Epithelial cell of proximal tubule (primary cell): ENCODE measurements around the gene GGACT. TPM values are rescaled to one million over a fixed set of nuclear protein-coding genes. Genes with fewer than 3 reads are reported as not detected.

ENCODE experiments used
- DNase-seq: peaks from one replicate; pipeline ENCODE4 v3.0.0-alpha.2; 2011; ENCODE audit warnings: low read depth
- H3K4me3 ChIP-seq: 2 replicates; pipeline ENCODE4 v1.5.1; 2011; ENCODE audit warnings: low read depth, mild to moderate bottlenecking, low read length
- total RNA-seq: library from RNA; depleted of rRNA; stranded (reverse); fragments of >200 nt; gene quantifications from 2 replicates; pipeline ENCODE4 v1.2.3, GENCODE V29; 2015
- TF ChIP-seq, protein P1 (sequence below): conservative IDR thresholded peaks from 2 replicates; pipeline ENCODE4 v1.5.1; 2012; ENCODE audit warnings: low read depth, mild to moderate bottlenecking, low read length

Gene GGACT
- total RNA-seq, 1 donor from 2014 or later: 5.2 TPM

DNA sequence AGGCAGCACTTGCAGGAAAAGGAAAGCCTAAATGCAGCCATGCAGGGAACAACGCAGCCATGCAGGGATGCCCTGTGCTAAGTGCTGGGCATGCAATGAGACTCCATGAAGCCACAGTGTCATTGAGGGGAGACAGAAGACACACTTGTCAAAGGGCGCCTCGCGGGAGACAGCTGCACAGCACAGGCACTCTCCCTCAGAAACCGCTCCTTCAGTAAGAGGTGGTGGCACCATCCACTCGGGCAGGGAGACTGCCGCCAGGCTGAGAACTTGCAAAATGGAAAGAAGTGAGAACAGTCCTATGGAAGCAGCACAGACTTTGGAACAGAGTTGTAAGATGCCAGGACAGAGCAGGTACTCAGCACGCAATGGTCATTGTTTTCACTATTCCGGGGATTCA lies 51.1 kb downstream of the GGACT start:
- no peak for DNase-seq
- H3K4me3 ChIP-seq: no peak overlapping the region
- TF ChIP-seq, protein P1, sequence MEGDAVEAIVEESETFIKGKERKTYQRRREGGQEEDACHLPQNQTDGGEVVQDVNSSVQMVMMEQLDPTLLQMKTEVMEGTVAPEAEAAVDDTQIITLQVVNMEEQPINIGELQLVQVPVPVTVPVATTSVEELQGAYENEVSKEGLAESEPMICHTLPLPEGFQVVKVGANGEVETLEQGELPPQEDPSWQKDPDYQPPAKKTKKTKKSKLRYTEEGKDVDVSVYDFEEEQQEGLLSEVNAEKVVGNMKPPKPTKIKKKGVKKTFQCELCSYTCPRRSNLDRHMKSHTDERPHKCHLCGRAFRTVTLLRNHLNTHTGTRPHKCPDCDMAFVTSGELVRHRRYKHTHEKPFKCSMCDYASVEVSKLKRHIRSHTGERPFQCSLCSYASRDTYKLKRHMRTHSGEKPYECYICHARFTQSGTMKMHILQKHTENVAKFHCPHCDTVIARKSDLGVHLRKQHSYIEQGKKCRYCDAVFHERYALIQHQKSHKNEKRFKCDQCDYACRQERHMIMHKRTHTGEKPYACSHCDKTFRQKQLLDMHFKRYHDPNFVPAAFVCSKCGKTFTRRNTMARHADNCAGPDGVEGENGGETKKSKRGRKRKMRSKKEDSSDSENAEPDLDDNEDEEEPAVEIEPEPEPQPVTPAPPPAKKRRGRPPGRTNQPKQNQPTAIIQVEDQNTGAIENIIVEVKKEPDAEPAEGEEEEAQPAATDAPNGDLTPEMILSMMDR: no peak

DNA sequence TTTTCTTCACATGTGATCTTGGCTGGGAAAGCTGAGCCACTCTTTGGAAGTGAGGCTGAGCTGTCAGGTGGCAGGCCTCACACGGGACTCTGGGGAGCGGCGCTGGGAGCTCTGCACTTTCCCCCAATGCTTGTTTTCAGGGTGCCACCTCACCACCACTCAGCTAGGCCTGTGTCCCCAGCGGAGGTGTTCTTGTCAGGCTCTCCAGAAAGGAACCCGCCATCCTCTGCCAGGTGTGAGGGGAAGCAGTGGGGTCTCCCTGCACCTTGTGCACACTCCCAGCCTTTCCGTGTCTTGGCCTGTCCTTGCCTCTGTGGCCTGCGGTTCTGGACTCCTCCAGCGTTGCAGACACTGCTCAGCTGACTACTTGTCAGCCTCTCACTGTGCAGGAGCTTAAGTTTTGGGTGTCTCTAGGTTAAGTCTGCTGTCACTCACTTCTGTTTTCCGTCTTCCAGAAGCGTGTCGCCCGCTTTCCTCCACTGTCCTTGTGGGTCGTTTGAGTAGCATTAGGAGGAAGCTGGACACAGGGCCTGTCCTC lies 51.9 kb downstream of the GGACT start:
- TF ChIP-seq, protein P1: no peak
- no peak for DNase-seq
- H3K4me3 ChIP-seq: no peak overlapping the region

DNA sequence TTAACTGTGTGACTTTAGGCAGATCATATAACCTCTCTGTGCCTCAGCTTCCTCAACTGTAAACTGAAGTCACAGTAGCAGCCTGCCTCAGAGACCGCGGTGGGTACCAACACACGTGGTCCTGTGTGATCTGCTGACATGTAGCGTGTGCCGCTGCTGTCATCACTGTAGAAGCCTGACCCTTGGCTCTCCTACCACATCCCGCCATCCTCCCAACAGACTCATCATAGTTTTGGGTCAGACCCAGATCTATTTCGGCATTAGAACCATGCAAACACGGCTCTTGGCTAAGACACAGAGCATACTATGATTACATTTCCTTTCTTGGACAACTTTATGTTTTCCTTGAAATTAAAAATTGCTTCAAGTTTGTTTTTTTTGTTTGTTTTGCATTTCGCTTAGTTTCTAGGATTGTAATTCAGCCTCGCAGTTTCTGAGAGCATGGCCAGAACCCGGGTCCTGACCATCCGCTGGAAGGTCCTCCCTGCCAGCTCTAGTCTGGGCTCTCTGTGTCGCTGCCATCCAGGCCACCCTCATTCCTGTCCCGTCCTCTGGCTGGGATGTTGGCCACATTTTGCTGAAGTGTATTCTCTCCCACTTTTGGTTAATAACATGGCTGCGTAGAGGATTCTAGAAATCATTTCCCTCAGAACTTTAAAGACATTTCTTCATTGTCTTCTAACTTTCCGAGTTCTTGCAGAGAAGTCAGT lies 53.0 kb downstream of the GGACT start:
- no peak overlapping the region for H3K4me3 ChIP-seq
- TF ChIP-seq, protein P1: no peak
- no peak for DNase-seq

DNA sequence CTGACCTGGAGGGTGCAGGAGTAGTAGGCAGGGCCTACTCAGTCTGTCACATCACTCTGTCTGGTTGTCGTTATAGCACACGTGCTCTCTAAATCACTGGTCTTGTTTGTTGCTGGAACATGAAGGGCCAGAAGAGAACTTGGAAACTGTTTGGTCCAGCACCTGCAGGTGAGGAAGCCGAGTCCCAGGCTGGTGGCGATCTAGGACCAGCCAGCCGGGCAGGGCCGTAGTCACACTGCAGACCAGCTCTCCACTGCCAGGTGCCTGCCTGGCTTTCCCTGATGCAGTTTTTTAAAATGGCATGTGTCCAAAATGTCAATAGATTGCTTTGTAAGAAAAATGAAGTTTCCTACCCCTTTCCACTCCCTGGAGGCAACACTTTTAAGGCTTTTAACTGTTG lies 53.7 kb downstream of the GGACT start:
- no peak for DNase-seq
- TF ChIP-seq, protein P1: no peak
- no peak overlapping the region for H3K4me3 ChIP-seq

DNA sequence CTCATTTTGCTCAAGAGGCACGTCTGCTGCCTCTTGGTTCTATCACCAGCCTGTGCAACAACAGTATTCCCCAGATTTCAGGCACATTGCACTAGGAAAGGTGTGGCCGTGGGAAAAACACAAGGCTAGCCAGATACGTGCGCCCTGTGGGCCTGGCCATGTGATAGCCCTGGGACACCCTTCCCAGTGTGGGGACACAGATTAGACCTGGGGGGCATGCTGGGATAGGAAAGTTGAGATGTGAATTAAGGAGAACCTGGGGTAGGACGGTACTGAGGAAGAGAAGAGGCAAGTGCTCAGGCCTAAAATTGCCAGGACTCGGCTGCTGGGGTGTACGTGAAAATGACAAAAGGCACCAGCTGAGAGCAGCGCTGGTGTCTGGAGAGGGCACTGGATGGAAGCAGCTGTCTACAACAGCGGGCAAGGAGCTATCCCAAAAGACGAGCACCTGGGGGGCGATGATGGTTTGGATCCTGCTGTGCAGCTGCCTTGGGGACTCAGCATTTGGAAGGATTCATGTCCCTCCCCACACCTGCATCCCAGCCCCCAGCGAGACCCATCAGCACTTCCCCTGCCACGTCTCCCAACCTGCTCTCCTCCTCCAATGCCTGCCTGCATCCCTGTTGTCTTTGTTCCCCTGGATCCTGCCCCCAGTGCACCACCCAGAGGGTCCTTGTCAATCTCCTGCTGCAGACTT lies 54.3 kb downstream of the GGACT start:
- DNase-seq: no peak
- H3K4me3 ChIP-seq: no peak overlapping the region
- TF ChIP-seq, protein P1: no peak

DNA sequence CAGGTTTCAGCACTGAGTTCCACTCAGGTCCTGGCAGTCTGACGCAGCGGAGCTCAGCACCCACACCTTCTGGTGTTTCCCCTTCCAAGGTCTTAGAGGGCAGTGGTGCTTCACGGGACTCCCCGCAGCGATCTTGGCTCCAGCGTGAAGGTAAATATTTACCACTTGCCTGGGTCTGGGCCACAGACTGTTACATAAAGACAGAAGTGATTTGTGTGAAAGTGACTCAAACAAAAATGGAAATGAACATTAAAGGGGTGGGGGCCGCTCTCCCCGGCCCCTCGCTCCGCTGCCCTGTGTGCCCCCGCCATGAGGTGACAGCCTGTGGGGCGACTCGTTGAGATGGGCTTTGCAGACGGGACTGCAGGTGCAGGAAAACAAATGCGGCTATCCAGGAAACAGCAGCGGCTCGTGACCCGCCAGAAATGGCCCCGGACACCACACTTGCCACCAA lies 55.0 kb downstream of the GGACT start:
- no peak overlapping the region for H3K4me3 ChIP-seq
- no peak for DNase-seq
- TF ChIP-seq, protein P1: no peak
